OCI-M2 (cell line): Measurements from ENCODE around the gene CCN2.

Experiments used
- DNase-seq: peaks from one replicate; lab custom pipeline; 2025; ENCODE audit not compliant: unreplicated experiment; lab: John Stamatoyannopoulos, UW

CCN2 gene, protein sequence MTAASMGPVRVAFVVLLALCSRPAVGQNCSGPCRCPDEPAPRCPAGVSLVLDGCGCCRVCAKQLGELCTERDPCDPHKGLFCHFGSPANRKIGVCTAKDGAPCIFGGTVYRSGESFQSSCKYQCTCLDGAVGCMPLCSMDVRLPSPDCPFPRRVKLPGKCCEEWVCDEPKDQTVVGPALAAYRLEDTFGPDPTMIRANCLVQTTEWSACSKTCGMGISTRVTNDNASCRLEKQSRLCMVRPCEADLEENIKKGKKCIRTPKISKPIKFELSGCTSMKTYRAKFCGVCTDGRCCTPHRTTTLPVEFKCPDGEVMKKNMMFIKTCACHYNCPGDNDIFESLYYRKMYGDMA

GRCh38 chr6:131950767-131951575 is at the start of gene CCN2:
CCN2 (minus strand) TSS chr6:131951372; CDS start chr6:131951172, 200 bp downstream.
- DNase-seq = no peak

DNA sequence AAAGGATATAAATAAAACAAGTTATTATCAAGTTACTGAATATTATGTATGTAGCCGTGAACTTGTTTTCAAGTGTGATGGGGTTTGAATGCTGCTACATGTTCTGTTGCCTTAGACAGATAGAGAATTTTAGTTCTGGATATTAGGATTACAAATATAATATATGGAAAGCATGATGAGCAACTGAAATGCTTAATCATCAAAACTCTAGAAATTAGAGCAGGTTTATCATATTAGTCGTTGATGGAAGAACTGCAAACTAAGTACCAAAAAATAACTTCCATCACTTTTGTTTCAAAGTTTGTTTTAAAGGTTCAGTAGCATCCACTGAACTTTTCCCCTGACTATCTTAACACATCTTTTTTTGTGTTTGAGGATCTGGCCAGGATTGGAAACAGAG is 49.1 kb upstream of the CCN2 start:
- DNase-seq = no peak

DNA sequence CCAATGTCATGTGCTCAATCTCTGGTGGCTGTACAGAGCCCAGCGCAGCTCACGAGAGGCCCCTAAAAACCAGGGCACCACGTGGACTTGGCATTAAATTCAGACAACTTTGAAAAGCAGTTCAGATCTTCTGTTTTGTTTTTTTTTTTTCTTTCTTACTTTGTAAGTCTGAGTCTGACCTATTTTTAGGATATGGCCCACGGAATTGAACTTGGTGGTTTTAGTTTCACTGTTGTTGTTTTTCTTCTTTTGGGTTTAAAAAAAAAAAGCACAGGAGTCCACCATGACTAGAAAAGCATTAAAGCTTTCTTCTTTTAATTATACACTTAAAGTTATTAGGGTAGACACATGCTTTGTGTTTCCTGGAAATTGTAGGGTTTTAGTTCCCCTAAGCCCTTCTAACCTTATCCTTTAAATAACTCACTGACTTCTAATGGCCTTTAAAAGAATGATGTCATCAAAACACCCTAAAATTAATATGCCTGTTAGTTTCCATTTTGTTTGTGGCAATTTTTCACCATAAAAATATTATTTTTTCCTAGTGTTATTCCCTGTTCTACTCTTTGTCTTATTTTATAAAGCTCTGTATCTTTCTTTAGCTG is 48.5 kb upstream of the CCN2 start:
- no peak for DNase-seq

- DNase-seq = no peak
These were observed 47.2 kb upstream of the CCN2 start for GRCh38 chr6:131998255-131998982.

- no peak for DNase-seq
These were observed 46.4 kb upstream of the CCN2 start for GRCh38 chr6:131997429-131998153.

- DNase-seq = no peak
These were observed 44.7 kb upstream of the CCN2 start for GRCh38 chr6:131995917-131996316.

DNA sequence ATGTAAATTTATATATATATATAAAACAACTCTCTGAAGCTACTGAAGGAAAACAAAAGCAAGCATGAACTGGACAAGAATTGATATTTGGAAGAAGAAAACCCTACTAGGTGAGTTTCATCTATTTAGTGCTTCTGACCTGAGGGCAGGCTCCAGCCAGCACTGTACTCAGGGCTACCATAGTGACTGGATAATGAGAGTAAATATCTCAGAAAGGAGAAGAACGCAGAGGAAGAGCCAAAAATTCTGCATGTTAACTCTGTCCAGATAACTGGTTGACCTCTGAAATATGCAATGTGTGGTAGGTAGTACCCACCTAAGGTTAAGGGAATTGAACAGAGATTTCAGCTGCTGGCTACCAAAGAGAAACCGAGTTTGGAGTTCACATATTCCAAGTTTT is 41.4 kb upstream of the CCN2 start:
- no peak for DNase-seq

GRCh38 chr6:131989036-131989435 is 37.9 kb upstream of the CCN2 start:
- no peak for DNase-seq

- DNase-seq = no peak
These were observed 31.6 kb upstream of the CCN2 start for GRCh38 chr6:131982740-131983259.

DNA sequence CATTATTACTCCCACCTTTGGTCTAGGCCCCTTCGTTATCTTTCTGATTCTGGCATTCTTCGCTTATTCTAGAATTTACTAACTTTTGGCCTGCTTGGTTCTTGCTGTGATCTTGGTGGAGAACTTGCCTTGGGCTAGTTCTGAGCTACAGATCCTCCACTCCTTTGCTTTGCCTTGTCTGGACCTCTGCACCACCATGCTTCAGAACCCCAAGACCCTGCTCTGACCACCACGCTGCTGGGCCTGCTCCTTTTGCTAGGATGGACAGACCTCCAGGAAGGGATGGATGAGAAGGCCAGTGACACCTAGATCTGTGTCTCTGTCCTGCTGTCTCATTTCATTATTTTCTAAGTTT is 30.4 kb upstream of the CCN2 start:
- no peak for DNase-seq

GRCh38 chr6:131980791-131981623 is 29.8 kb upstream of the CCN2 start:
- DNase-seq = no peak

- no peak for DNase-seq
These were observed 29.2 kb upstream of the CCN2 start for GRCh38 chr6:131980338-131980790.

DNA sequence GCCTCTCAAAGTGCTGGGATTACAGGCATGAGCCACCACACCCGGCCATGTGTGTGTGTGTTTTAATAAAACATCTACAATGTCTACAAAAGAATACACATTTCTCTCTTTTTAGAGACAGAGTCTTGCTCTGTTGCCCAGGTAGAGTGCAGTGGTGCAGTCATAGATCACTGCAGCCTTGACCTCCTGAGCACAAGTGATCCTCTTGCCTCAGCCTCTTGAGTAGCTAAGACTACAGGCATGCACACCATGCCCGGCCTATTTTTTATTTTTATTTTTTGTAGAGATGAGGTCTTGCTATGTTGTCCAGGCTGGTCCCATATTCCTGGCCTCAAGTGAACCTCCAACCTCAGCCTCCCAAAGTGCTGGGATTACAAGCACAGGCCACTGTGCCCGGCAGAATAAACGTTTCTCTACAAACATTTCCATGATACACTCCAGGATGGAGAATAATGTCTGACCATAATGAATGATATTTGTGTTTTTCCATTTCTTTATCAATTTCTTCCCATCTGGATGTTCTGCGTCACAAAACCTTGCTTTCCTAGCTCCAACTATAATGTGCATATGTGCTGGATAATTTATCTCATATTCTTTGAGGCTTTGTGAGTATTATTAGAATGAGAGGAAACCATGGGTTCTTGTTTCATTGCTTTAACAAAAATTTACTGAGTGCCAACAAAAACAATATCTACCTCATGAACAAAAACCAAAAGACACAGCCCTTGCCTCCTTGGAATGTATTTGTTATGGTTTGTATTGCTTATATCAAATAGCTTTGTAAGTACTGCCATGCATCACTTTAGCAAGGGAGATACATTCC is 28.6 kb upstream of the CCN2 start:
- DNase-seq = no peak

GRCh38 chr6:131978522-131978921 is 27.4 kb upstream of the CCN2 start:
- no peak for DNase-seq

GRCh38 chr6:131976545-131977061 is 25.4 kb upstream of the CCN2 start:
- DNase-seq = no peak

- DNase-seq = no peak
These were observed 21.6 kb upstream of the CCN2 start for GRCh38 chr6:131972741-131973140.

GRCh38 chr6:131970076-131970859 is 19.1 kb upstream of the CCN2 start:
- DNase-seq = no peak

GRCh38 chr6:131968656-131969055 is 17.5 kb upstream of the CCN2 start:
- no peak for DNase-seq
